Endothelial cell of umbilical vein (primary cell): ENCODE results near the gene ATAD5. TPM values are rescaled to one million over a fixed set of nuclear protein-coding genes. Genes with fewer than 3 reads are reported as not detected.

ENCODE experiments used
- BruUV-seq: library from RNA; stranded (reverse); fragments of 400-500 nt; replicated peaks from 2 replicates; lab custom pipeline; 2021; lab: Mats Ljungman, UMichigan
- CTCF ChIA-PET: fragments of 300-600, 350-600 bp; sonication (Branson Sonifier 250); formaldehyde crosslinking; loops from one replicate; lab custom pipeline; 2021; ENCODE audit warnings: antibody characterized with exemption, inconsistent platforms; lab: Charles Lee
- POLR2A ChIA-PET: fragments of 300-600, 350-600 bp; sonication (Branson Sonifier 250); formaldehyde crosslinking; loops from one replicate; lab custom pipeline; 2021; ENCODE audit warnings: antibody characterized with exemption, inconsistent platforms; lab: Charles Lee
- DNase-seq: peaks from one replicate; pipeline ENCODE4 v3.0.0-alpha.2; 2011; ENCODE audit warnings: low read depth, low spot score
- FAIRE-seq: peaks from 2 replicates; lab custom pipeline; 2011; peaks lifted over from hg19 to GRCh38; lab: Jason Lieb, UNC
- H2AFZ ChIP-seq: 2 replicates; pipeline ENCODE4 v1.6.0; 2012; ENCODE audit warnings: low read depth, low read length, control low read depth, inconsistent platforms
- H3K27ac ChIP-seq: 2 replicates; pipeline ENCODE4 v1.5.1; 2011; ENCODE audit warnings: low read depth, mild to moderate bottlenecking, control low read depth, low read length, moderate library complexity; ENCODE audit not compliant: insufficient read depth
- H3K27me3 ChIP-seq, 2 experiments: 2 replicates each; pipeline versions ENCODE4 v1.6.0 to v1.6.1; 2011; ENCODE audit warnings: low read length in 2 of 2, mixed read lengths in 1 of 2; ENCODE audit not compliant: control insufficient read depth in 2 of 2, insufficient read depth in 2 of 2
- H3K36me3 ChIP-seq, 2 experiments: 2 replicates in 1 of 2; 3 replicates in 1 of 2; pipeline ENCODE4 v1.5.1; 2011; ENCODE audit warnings: low read length in 2 of 2, mild to moderate bottlenecking in 1 of 2, moderate library complexity in 1 of 2; ENCODE audit not compliant: control insufficient read depth in 2 of 2, insufficient read depth in 2 of 2; ENCODE audit errors: extremely low read depth in 1 of 2
- H3K4me1 ChIP-seq: 3 replicates; pipeline ENCODE4 v1.5.1; 2011; ENCODE audit warnings: mild to moderate bottlenecking, low read length; ENCODE audit not compliant: control insufficient read depth, insufficient read depth; ENCODE audit errors: extremely low read depth
- H3K4me2 ChIP-seq: 2 replicates; pipeline ENCODE4 v1.6.1; 2011; ENCODE audit warnings: low read length, control low read depth, mixed read lengths; ENCODE audit not compliant: insufficient read depth
- H3K4me3 ChIP-seq, 3 experiments: fragments of 200-600 bp in 1 of 3; sonication (generic), shearing (Covaris generic) in 1 of 3; replicated peaks in 1 of 3; 2 replicates each; pipeline ENCODE4 v1.5.1; 2011 to 2016; ENCODE audit warnings: control low read depth in 3 of 3, low read length in 3 of 3, mild to moderate bottlenecking in 2 of 3, inconsistent platforms in 1 of 3, low read depth in 1 of 3, moderate library complexity in 1 of 3; ENCODE audit not compliant: insufficient read depth in 1 of 3
- H3K79me2 ChIP-seq: 2 replicates; pipeline ENCODE4 v1.6.0; 2012; ENCODE audit warnings: low read length, inconsistent platforms; ENCODE audit not compliant: control insufficient read depth, insufficient read depth
- H3K9ac ChIP-seq: replicated peaks from 2 replicates; pipeline ENCODE3; 2011; ENCODE audit warnings: low read length, control low read depth; ENCODE audit not compliant: insufficient read depth; ENCODE audit errors: extremely low read depth
- H3K9me1 ChIP-seq: replicated peaks from 3 replicates; pipeline ENCODE4 v1.6.0; 2011; ENCODE audit warnings: mild to moderate bottlenecking, low read length; ENCODE audit not compliant: control insufficient read depth, insufficient read depth; ENCODE audit errors: extremely low read depth
- H3K9me3 ChIP-seq: replicated peaks from 2 replicates; pipeline ENCODE4 v1.5.1; 2012; ENCODE audit warnings: low read length, inconsistent platforms; ENCODE audit not compliant: control insufficient read depth, insufficient read depth
- H4K20me1 ChIP-seq: replicated peaks from 2 replicates; pipeline ENCODE3; 2011; ENCODE audit warnings: mild to moderate bottlenecking, low read length; ENCODE audit not compliant: control insufficient read depth, insufficient read depth; ENCODE audit errors: extremely low read depth
- CTCF ChIP-seq, 2 donors: IDR thresholded peaks; 1 replicate in 1 of 2; 2 replicates in 1 of 2; pipeline ENCODE4 v1.5.1; 2011; ENCODE audit warnings: low read length in 2 of 2, mild to moderate bottlenecking in 2 of 2, moderate library complexity in 2 of 2, control low read depth in 1 of 2, inconsistent platforms in 1 of 2, low read depth in 1 of 2; ENCODE audit not compliant: insufficient read depth in 1 of 2; ENCODE audit errors: extremely low read depth in 1 of 2
- EZH2 ChIP-seq: IDR thresholded peaks from 2 replicates; pipeline ENCODE4 v1.6.1; 2012; ENCODE audit warnings: borderline replicate concordance, low read depth, mild to moderate bottlenecking, moderate library complexity, low read length, inconsistent platforms; ENCODE audit not compliant: severe bottlenecking
- FOS ChIP-seq: IDR thresholded peaks from 2 replicates; pipeline ENCODE4 v1.6.1; 2011; ENCODE audit warnings: mild to moderate bottlenecking, low read length, moderate library complexity, borderline replicate concordance; ENCODE audit not compliant: insufficient read depth
- GATA2 ChIP-seq: IDR thresholded peaks from 2 replicates; pipeline ENCODE4 v1.7.0; 2011; ENCODE audit warnings: low read depth, mild to moderate bottlenecking, moderate library complexity, mixed read lengths, low read length; ENCODE audit not compliant: insufficient read length, insufficient read depth
- JUN ChIP-seq: IDR thresholded peaks from 2 replicates; pipeline ENCODE4 v1.6.1; 2011; ENCODE audit warnings: borderline replicate concordance, low read depth; ENCODE audit not compliant: insufficient read length, insufficient read depth
- MAX ChIP-seq: IDR thresholded peaks from 2 replicates; pipeline ENCODE4 v1.6.1; 2011; ENCODE audit not compliant: insufficient read depth, insufficient read length
- MYC ChIP-seq: IDR thresholded peaks from one replicate; pipeline ENCODE4 v1.6.1; 2011; ENCODE audit warnings: mild to moderate bottlenecking, low read depth, low read length
- POLR2A ChIP-seq: IDR thresholded peaks from 2 replicates; pipeline ENCODE4 v1.6.1; 2012; ENCODE audit warnings: low read depth, mild to moderate bottlenecking, control low read depth, low read length
- POLR2AphosphoS5 ChIP-seq: IDR thresholded peaks from 2 replicates; pipeline ENCODE4 v1.6.1; 2012; ENCODE audit warnings: low read depth, mild to moderate bottlenecking, control low read depth, low read length, moderate library complexity; ENCODE audit not compliant: insufficient read depth
- dilution Hi-C: fragments of 300-500 bp; cut with MboI; formaldehyde crosslinking; loops from one replicate; pipeline ENCODE4 v1.15.0; 2019; ENCODE audit warnings: low sequenced_read_pairs; ENCODE audit not compliant: extremely low pct_ligation_motif_present
- intact Hi-C: fragments of 100-400 bp; cut with micrococcal nuclease; formaldehyde crosslinking; loops from one replicate; pipeline ENCODE4 v1.10.0; 2022
- polyA plus RNA-seq, 4 experiments: library from polyadenylated mRNA; depleted of rRNA in 3 of 4; stranded (reverse) in 3 of 4; unstranded in 1 of 4; fragments of >200 nt; gene quantifications; 2 replicates each; pipeline versions ENCODE4 v1.2.1 to v1.2.3, GENCODE V29; 2011 to 2012; ENCODE audit warnings: missing spikeins in 1 of 4
- total RNA-seq: library from RNA; stranded (reverse); gene quantifications from 2 replicates; pipeline ENCODE4 v1.2.3, GENCODE V29; 2021

Gene ATAD5
- total and polyA plus RNA-seq, 2 donors (not counting 3 experiments of a cell fraction or from before 2014, with no cell fraction given): 0.80 to 9.4 TPM

GRCh38 chr17:30927756-30928155 lies 96.0 kb downstream of the ATAD5 start:
- intact Hi-C loops: no loop called here
- BruUV-seq: no TSS peak

More at GRCh38 chr17:30927756-30928155, 96.0 kb downstream of the ATAD5 start:
- TF ChIP-seq MYC (no peak), MAX (no peak), FOS (no peak), POLR2AphosphoS5 (no peak), CTCF (IDR thresholded peaks at IDR 0.05; ENCODE audit: extremely low read depth in 1 of 2, insufficient read depth in 1 of 2, low read depth in 1 of 2, low read length in 2 of 2) (no peak), GATA2 (no peak), EZH2 (no peak), POLR2A (no peak), JUN (no peak)
- no peaks in the 10 kb centered on the region for H4K20me1 ChIP-seq
- no peak overlapping the region for H2AFZ ChIP-seq
- H3K9ac ChIP-seq: no peak overlapping the region
- H3K79me2 ChIP-seq: no peaks in the 10 kb centered on the region
- no peak overlapping the region for H3K27ac ChIP-seq
- H3K4me3 ChIP-seq: no peak overlapping the region
- peaks cover 11 to 14% of the 10 kb centered on the region in 2 experiments for H3K27me3 ChIP-seq
- no peaks in the 10 kb centered on the region for H3K9me1 ChIP-seq
- H3K4me1 ChIP-seq: no peaks in the 10 kb centered on the region
- dilution Hi-C loops: no loop called here
- POLR2A ChIA-PET: interaction anchor here (0.5 to 0.7 kb wide), 3 partner anchors 186 to 1009 kb away, joined by 3 to 11 read pairs (median 6); no protein-coding TSS in a partner anchor
- DNase-seq: no peak
- no peaks in the 10 kb centered on the region for H3K36me3 ChIP-seq
- H3K4me2 ChIP-seq: no peak overlapping the region
- no peak for FAIRE-seq
- no peaks in the 10 kb centered on the region for H3K9me3 ChIP-seq
- CTCF ChIA-PET: no interaction called here
